ENCODE results near the gene CPA2. TPM values are rescaled to one million over a fixed set of nuclear protein-coding genes. Genes with fewer than 3 reads are reported as not detected.

The CPA2 gene
- total RNA-seq, 1 experiment from 2014 or later, result 0.90 TPM

GRCh38 chr7:130299866-130300265 lies 33.2 kb downstream of the CPA2 start (continued):
- TF ChIP-seq STAT6 (CRISPR knock-in tag; conservative IDR thresholded peaks at IDR 0.05; ENCODE audit: low read depth) (no peak), CTCF (IDR thresholded peaks at IDR 0.05) (no peak), ZNF263 (CRISPR knock-in tag; IDR thresholded peaks at IDR 0.05; ENCODE audit: low read depth) (no peak), RORB (CRISPR knock-in tag; IDR thresholded peaks at IDR 0.05) (no peak), TP53 (CRISPR knock-in tag; IDR thresholded peaks at IDR 0.05) (no peak), GTF2I (CRISPR knock-in tag; conservative IDR thresholded peaks at IDR 0.05) (no peak), ZNF219 (CRISPR knock-in tag; IDR thresholded peaks at IDR 0.05; ENCODE audit: borderline replicate concordance) (no peak), NR1H2 (CRISPR knock-in tag; IDR thresholded peaks at IDR 0.05) (no peak), ZNF416 (CRISPR knock-in tag; IDR thresholded peaks at IDR 0.05) (no peak)

GRCh38 chr7:130301501-130302020 lies 34.9 kb downstream of the CPA2 start:
- peaks cover 10% of the 10 kb centered on the region for H3K9me3 Mint-ChIP-seq
- CTCF ChIA-PET, result no interaction called here
- POLR2A ChIA-PET, result no interaction called here
- TF ChIP-seq GRHL2 (CRISPR knock-in tag; IDR thresholded peaks at IDR 0.05; ENCODE audit: insufficient replicate concordance, severe bottlenecking) (no peak), ZNF219 (CRISPR knock-in tag; IDR thresholded peaks at IDR 0.05; ENCODE audit: borderline replicate concordance) (no peak), NR3C1 (CRISPR knock-in tag; conservative IDR thresholded peaks at IDR 0.05; ENCODE audit: low read depth) (no peak), ATF6 (CRISPR knock-in tag; IDR thresholded peaks at IDR 0.05) (no peak), ZBTB43 (CRISPR knock-in tag; IDR thresholded peaks at IDR 0.05) (no peak), CBFB (CRISPR knock-in tag; IDR thresholded peaks at IDR 0.05; ENCODE audit: low read depth) (no peak), PRDM15 (CRISPR knock-in tag; IDR thresholded peaks at IDR 0.05) (no peak), SP1 (CRISPR knock-in tag; conservative IDR thresholded peaks at IDR 0.05) (no peak), MLX (CRISPR knock-in tag; IDR thresholded peaks at IDR 0.05) (no peak), AR (CRISPR knock-in tag; IDR thresholded peaks at IDR 0.05) (no peak), ZNF671 (CRISPR knock-in tag; IDR thresholded peaks at IDR 0.05) (no peak), RELA (CRISPR knock-in tag; IDR thresholded peaks at IDR 0.05; ENCODE audit: borderline replicate concordance) (no peak), ETV6 (CRISPR knock-in tag; IDR thresholded peaks at IDR 0.05) (no peak), FOXK1 (CRISPR knock-in tag; IDR thresholded peaks at IDR 0.05) (no peak), TP53 (CRISPR knock-in tag; IDR thresholded peaks at IDR 0.05) (no peak)

More at GRCh38 chr7:130301501-130302020, 34.9 kb downstream of the CPA2 start:
- Mint-ChIP-seq H3K4me1 (no peaks in the 10 kb centered on the region), H3K4me3 (no peak overlapping the region), H3K27me3 (ENCODE audit: low read depth) (no peaks in the 10 kb centered on the region), H3K27ac (no peak overlapping the region), H3K36me3 (no peaks in the 10 kb centered on the region)
- no peak for ATAC-seq
- no peak for DNase-seq (ENCODE audit: low spot score)
